Adrenal gland (tissue), 5 donors: ENCODE data around the gene CDH12.

Experiments used
- POLR2A ChIP-seq, 2 donors: fragments of 450-650 bp; IDR thresholded peaks; one replicate each; pipeline ENCODE4 v1.6.1; 2017; ENCODE audit warnings: antibody characterized with exemption in 2 of 2, mild to moderate bottlenecking in 2 of 2, moderate library complexity in 1 of 2
- TF ChIP-seq, protein P1 (sequence below), 6 experiments: fragments of 450-650 bp in 4 of 6; fragments of 200-600 bp in 2 of 6; sonication (generic) in 1 of 6; IDR thresholded peaks; 1 replicate in 5 of 6; 2 replicates in 1 of 6; pipeline versions ENCODE4 v1.5.1 to v1.8.0; 2016 to 2021; ENCODE audit warnings: antibody characterized with exemption in 6 of 6, mild to moderate bottlenecking in 2 of 6, moderate library complexity in 1 of 6
- donor health status: DM: no; HTN: no; CAD: no.

DNA sequence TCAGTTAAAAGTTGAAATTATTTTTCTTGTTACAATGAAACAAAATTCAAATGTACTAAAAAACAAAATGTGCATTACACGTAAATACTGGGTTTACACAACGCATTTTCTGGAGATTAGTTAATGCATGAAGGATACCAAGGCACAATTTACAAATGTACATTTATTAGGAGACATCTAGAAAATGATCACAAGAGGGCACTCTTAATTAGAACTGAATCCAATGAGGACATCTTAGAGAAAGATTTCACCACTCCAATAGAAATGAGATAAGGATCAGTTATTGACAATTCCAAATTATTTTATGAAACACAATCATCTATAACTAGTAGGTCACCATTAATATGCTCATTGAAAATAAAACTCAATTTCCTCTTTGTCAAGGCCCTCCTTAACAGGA lies 36.6 kb upstream of the CDH12 start:
- TF ChIP-seq, protein P1, sequence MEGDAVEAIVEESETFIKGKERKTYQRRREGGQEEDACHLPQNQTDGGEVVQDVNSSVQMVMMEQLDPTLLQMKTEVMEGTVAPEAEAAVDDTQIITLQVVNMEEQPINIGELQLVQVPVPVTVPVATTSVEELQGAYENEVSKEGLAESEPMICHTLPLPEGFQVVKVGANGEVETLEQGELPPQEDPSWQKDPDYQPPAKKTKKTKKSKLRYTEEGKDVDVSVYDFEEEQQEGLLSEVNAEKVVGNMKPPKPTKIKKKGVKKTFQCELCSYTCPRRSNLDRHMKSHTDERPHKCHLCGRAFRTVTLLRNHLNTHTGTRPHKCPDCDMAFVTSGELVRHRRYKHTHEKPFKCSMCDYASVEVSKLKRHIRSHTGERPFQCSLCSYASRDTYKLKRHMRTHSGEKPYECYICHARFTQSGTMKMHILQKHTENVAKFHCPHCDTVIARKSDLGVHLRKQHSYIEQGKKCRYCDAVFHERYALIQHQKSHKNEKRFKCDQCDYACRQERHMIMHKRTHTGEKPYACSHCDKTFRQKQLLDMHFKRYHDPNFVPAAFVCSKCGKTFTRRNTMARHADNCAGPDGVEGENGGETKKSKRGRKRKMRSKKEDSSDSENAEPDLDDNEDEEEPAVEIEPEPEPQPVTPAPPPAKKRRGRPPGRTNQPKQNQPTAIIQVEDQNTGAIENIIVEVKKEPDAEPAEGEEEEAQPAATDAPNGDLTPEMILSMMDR (IDR thresholded peaks at IDR 0.05) = no peak
- TF ChIP-seq POLR2A (IDR thresholded peaks at IDR 0.05) = no peak
